ENCODE data around the gene FZD2.
A peak's percentile ranks its signal among the peaks of the same experiment; 100 is the strongest.
"Not testable (repeated sequence)": the region's sequence is repeated elsewhere in the genome, so short reads cannot be mapped to it uniquely, and the experiment has no call there.

The FZD2 gene

DNA sequence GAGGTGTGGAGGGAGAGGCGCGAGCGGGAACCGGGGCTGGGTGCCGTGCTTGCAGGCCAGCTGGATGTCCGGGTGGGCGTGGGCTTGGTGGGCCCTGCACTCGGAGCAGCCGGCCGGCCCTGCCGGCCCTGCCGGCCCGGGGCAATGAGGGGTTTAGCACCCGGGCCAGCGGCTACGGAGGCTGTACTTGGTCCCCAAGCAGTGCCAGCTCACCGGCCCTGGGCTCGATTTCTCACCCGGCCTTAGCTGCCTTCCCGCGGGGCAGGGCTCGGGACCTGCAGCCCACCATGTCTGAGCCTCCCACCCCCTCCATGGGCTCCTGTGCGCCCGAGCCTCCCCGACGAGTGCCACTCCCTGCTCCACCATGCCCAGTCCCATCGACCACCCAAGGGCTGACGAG lies 29.3 kb upstream of the FZD2 start:
- H3K4me3 ChIP-seq (ENCODE audit: low read depth, low read length), result no peak overlapping the region
- TF ChIP-seq, protein P1, sequence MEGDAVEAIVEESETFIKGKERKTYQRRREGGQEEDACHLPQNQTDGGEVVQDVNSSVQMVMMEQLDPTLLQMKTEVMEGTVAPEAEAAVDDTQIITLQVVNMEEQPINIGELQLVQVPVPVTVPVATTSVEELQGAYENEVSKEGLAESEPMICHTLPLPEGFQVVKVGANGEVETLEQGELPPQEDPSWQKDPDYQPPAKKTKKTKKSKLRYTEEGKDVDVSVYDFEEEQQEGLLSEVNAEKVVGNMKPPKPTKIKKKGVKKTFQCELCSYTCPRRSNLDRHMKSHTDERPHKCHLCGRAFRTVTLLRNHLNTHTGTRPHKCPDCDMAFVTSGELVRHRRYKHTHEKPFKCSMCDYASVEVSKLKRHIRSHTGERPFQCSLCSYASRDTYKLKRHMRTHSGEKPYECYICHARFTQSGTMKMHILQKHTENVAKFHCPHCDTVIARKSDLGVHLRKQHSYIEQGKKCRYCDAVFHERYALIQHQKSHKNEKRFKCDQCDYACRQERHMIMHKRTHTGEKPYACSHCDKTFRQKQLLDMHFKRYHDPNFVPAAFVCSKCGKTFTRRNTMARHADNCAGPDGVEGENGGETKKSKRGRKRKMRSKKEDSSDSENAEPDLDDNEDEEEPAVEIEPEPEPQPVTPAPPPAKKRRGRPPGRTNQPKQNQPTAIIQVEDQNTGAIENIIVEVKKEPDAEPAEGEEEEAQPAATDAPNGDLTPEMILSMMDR (conservative IDR thresholded peaks at IDR 0.05; ENCODE audit: low read depth, low read length), result no peak
- DNase-seq (ENCODE audit: low read depth), result no peak

- TF ChIP-seq, protein P1 (conservative IDR thresholded peaks at IDR 0.05; ENCODE audit: low read depth, low read length), result no peak
- H3K4me3 ChIP-seq (ENCODE audit: low read depth, low read length), result no peak overlapping the region
- no peak for DNase-seq (ENCODE audit: low read depth)
Measured at GRCh38 chr17:44529864-44530263, 27.4 kb upstream of the FZD2 start.

- TF ChIP-seq, protein P1 (conservative IDR thresholded peaks at IDR 0.05; ENCODE audit: low read depth, low read length), result no peak
- DNase-seq (ENCODE audit: low read depth), result no peak
- H3K4me3 ChIP-seq (ENCODE audit: low read depth, low read length), result no peak overlapping the region
Measured at GRCh38 chr17:44530896-44531418, 26.3 kb upstream of the FZD2 start.

DNA sequence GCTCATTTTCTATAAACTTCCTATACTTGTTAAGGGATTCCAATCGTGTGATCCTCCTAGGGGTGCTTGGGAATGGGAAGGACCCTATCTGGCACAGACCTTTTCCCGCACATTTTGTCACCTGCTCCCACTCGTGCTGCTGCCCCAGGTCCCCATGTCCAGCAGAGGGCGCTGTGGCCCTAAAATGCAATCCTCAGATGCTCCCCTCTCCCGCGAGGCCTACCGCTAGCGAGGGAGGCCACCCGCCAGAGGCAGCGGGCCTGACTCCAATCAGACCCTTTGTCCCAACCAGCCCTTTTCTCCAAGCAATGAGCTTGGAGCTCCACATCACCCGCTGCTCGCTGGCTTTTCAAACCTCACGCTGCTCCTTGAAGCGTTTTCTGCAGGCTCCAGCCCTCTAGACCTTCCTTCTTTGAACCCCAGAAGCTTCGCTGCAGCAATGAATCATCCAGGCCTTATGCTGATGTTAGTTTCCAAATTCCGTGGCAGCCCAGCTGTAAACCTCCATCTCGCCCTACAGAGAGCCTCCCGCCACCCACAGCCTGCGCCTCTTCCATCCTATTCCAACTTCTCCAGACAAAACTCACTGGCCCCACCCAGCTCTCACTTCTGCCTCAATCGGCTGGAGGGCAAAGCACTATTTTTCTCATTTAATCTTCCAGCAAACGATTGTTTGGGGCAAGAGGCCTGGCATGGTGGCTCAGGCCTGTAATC lies 23.6 kb upstream of the FZD2 start:
- peak; percentile 93 for DNase-seq (ENCODE audit: low read depth)
- TF ChIP-seq, protein P1 (conservative IDR thresholded peaks at IDR 0.05; ENCODE audit: low read depth, low read length), result peak; percentile 97
- no peak overlapping the region for H3K4me3 ChIP-seq (ENCODE audit: low read depth, low read length)

- TF ChIP-seq, protein P1 (conservative IDR thresholded peaks at IDR 0.05; ENCODE audit: low read depth, low read length), result no peak
- no peak overlapping the region for H3K4me3 ChIP-seq (ENCODE audit: low read depth, low read length)
Measured at GRCh38 chr17:44536090-44536953, 21.0 kb upstream of the FZD2 start.

GRCh38 chr17:44537922-44538321 lies 19.4 kb upstream of the FZD2 start:
- not testable (repeated sequence) for DNase-seq (ENCODE audit: low read depth); H3K4me3 ChIP-seq (ENCODE audit: low read depth, low read length)

More at GRCh38 chr17:44536090-44536953, 21.0 kb upstream of the FZD2 start:
- DNase-seq (ENCODE audit: low read depth), result peak; percentile 59

DNA sequence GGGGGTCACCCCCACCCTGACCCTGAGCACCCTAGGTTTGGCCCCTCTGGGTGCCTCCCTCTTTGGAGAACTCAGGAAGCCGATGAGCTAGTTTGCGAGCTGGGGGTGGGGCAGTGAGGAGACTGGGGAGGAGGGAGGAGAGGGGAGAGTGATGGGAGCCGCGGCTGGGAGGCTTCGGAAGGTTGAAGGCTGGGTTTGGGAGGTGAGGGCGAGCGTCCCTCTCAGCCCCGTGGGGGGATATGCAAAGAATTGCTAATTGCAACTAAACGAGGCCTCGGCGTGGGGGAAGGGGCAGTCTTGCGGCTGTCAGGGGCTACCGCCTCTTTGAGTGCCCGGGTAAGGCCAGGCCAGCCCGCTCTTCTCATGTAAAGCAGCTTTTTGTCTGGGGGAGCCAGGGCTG lies 17.6 kb upstream of the FZD2 start:
- DNase-seq (ENCODE audit: low read depth), result no peak
- no peak overlapping the region for H3K4me3 ChIP-seq (ENCODE audit: low read depth, low read length)
- TF ChIP-seq, protein P1 (conservative IDR thresholded peaks at IDR 0.05; ENCODE audit: low read depth, low read length), result no peak
